Suprapubic skin (tissue), 4 donors: ENCODE results near the gene HSPA5.

Experiments used
- CTCF ChIP-seq, 2 donors: fragments of 200-600 bp in 1 of 2; fragments of 450-650 bp in 1 of 2; sonication (generic) in 1 of 2; IDR thresholded peaks; one replicate each; pipeline ENCODE4 v1.5.1; 2016 to 2019; ENCODE audit warnings: antibody characterized with exemption in 2 of 2, mild to moderate bottlenecking in 1 of 2, moderate library complexity in 1 of 2
- POLR2A ChIP-seq, 2 donors: fragments of 450-650 bp; IDR thresholded peaks; one replicate each; pipeline ENCODE4 v1.6.1; 2017; ENCODE audit warnings: antibody characterized with exemption in 2 of 2, mild to moderate bottlenecking in 2 of 2, moderate library complexity in 2 of 2
- POLR2AphosphoS5 ChIP-seq, 3 donors: sonication (generic); formaldehyde crosslinking; IDR thresholded peaks; one replicate each; pipeline ENCODE4 v1.6.1; 2017; ENCODE audit warnings: antibody characterized with exemption in 3 of 3

GRCh38 chr9:125262294-125262991 lies 21.3 kb upstream of the HSPA5 start:
- no peak for TF ChIP-seq CTCF (IDR thresholded peaks at IDR 0.05)
- no peak for TF ChIP-seq POLR2A (IDR thresholded peaks at IDR 0.05)
- TF ChIP-seq POLR2AphosphoS5 (IDR thresholded peaks at IDR 0.05), result no peak
